IPS-18a (cell line): ENCODE measurements around the gene GSTT4.

Experiments used
- H3K27ac ChIP-seq: one replicate; pipeline ENCODE4 v1.5.1; 2013; ENCODE audit warnings: low read length
- H3K27me3 ChIP-seq: one replicate; pipeline ENCODE4 v1.6.1; 2013; ENCODE audit warnings: mild to moderate bottlenecking, low read length; ENCODE audit not compliant: control insufficient read depth, insufficient read depth
- H3K36me3 ChIP-seq: one replicate; pipeline ENCODE4 v1.6.1; 2013; ENCODE audit warnings: low read depth, low read length; ENCODE audit not compliant: control insufficient read depth
- H3K4me1 ChIP-seq: one replicate; pipeline ENCODE4 v1.6.1; 2013; ENCODE audit warnings: low read depth, low read length; ENCODE audit not compliant: control insufficient read depth
- H3K4me3 ChIP-seq: one replicate; pipeline ENCODE4 v1.5.1; 2013; ENCODE audit warnings: low read length
- H3K9ac ChIP-seq: one replicate; pipeline ENCODE4 v1.6.1; 2013; ENCODE audit warnings: mild to moderate bottlenecking, low read length, moderate library complexity
- H3K9me3 ChIP-seq: one replicate; pipeline ENCODE4 v1.6.1; 2013; ENCODE audit warnings: low read depth, low read length; ENCODE audit not compliant: control insufficient read depth

GSTT4 gene

DNA sequence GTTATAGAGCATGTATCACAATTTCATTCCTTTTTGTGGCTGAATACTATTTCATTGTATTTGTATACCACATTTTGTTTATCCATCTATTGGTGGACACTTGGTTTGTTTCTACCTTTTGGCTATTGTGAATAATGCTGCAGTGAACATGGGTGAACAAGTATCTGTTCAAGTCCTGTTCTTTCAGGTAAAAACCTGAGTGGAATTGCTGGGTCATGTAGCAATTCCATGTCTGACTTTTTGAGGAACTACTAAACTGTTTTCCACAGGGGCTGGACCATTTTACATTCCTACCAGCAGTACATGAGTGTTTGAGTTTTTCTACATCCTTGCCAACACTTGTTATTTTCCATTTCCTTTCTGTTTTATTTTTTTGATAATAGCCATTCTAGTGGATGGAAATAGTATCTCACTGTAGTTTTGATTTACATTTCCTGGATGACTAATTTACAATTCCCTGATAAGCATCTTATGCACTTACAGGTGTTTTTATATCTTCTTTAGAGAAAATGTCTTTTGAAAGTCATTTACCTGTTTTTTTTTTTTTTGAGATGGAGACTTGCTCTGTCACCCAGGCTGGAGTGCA, 18.0 kb upstream of the GSTT4 start:
- Histone ChIP-seq H3K4me1 (no peaks in the 10 kb centered on the region), H3K36me3 (no peaks in the 10 kb centered on the region), H3K9me3 (no peaks in the 10 kb centered on the region), H3K27me3 (no peaks in the 10 kb centered on the region), H3K27ac (no peak overlapping the region), H3K9ac (no peak overlapping the region), H3K4me3 (no peak overlapping the region)

DNA sequence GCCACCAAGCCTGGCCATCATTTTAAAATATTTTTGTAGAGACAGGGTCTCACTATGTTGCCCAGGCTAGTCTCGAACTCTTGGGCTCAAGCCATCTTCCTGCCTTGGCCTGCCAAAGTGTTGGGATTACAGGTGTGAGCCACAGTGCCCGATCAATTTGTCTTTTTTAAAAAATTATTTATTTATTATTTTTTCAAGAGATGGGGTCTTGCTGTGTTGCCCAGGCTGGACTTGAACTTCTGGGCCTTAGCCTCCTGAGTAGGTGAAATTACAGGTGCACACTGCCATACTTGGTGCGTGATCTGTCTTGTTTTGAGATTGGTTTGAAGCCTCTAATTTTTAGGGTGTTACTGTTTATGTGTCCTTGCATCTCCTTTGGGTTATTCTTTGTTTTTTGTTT, 16.1 kb upstream of the GSTT4 start:
- Histone ChIP-seq H3K4me3 (no peak overlapping the region), H3K27ac (no peak overlapping the region), H3K36me3 (no peaks in the 10 kb centered on the region), H3K9ac (no peak overlapping the region), H3K4me1 (no peaks in the 10 kb centered on the region), H3K27me3 (no peaks in the 10 kb centered on the region), H3K9me3 (no peaks in the 10 kb centered on the region)

- H3K9me3 ChIP-seq, result no peaks in the 10 kb centered on the region
- H3K36me3 ChIP-seq, result no peaks in the 10 kb centered on the region
- no peak overlapping the region for H3K4me3 ChIP-seq
- peaks cover 4% of the 10 kb centered on the region for H3K4me1 ChIP-seq
- no peak overlapping the region for H3K27ac ChIP-seq
- no peaks in the 10 kb centered on the region for H3K27me3 ChIP-seq
- H3K9ac ChIP-seq, result no peak overlapping the region
Observed at GRCh38 chr22:24016156-24016555, 10.9 kb upstream of the GSTT4 start.

DNA sequence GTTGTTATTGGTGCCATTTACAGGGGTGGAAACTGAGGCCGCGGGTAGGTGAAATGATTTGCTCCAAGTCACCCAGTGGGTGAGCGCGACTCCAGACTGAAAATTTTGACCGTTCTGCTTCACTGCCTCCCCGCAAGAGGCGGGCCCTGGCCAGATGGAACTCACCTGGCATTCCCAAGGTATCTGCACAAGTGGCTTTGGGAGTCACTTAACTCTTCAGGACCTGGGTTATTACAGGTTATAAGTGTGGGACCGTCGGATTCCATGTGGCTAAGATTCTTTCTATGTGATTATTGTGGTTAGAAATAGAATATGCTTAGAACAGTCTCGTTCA, 6.4 kb upstream of the GSTT4 start:
- H3K9me3 ChIP-seq, result no peaks in the 10 kb centered on the region
- H3K27me3 ChIP-seq, result no peaks in the 10 kb centered on the region
- no peaks in the 10 kb centered on the region for H3K36me3 ChIP-seq
- peak overlapping the region; percentile 84 for H3K9ac ChIP-seq
- peak overlapping the region; percentile 71 for H3K4me3 ChIP-seq
- H3K4me1 ChIP-seq, result peaks cover 4% of the 10 kb centered on the region
- H3K27ac ChIP-seq, result peak overlapping the region; percentile 43

DNA sequence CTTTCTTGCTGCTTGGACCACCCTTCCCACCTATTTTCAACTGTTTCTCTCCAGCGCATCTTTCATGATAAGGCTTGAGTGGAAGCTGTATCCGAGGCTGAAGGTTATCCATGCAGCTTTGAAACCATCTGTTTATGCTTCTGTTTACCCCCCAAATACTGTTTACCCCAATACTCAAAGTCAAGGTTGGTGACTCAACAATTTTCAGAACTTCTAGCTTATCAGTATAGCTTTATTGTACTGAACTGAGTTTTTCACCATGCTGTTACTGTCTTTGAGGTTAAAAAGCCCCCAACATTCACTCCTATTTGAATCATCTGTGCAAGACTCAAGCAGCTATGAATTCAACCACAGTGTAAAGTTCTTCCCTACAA, 4.8 kb upstream of the GSTT4 start:
- H3K27ac ChIP-seq, result no peak overlapping the region
- peaks cover 4% of the 10 kb centered on the region for H3K4me1 ChIP-seq
- H3K9ac ChIP-seq, result no peak overlapping the region
- H3K27me3 ChIP-seq, result no peaks in the 10 kb centered on the region
- no peaks in the 10 kb centered on the region for H3K9me3 ChIP-seq
- no peaks in the 10 kb centered on the region for H3K36me3 ChIP-seq
- H3K4me3 ChIP-seq, result no peak overlapping the region

- Histone ChIP-seq H3K27me3 (no peaks in the 10 kb centered on the region), H3K9me3 (no peaks in the 10 kb centered on the region), H3K27ac (no peak overlapping the region), H3K4me1 (peaks cover 4% of the 10 kb centered on the region), H3K9ac (no peak overlapping the region), H3K4me3 (no peak overlapping the region), H3K36me3 (no peaks in the 10 kb centered on the region)
Observed at GRCh38 chr22:24009227-24010017, 4.2 kb upstream of the GSTT4 start.

DNA sequence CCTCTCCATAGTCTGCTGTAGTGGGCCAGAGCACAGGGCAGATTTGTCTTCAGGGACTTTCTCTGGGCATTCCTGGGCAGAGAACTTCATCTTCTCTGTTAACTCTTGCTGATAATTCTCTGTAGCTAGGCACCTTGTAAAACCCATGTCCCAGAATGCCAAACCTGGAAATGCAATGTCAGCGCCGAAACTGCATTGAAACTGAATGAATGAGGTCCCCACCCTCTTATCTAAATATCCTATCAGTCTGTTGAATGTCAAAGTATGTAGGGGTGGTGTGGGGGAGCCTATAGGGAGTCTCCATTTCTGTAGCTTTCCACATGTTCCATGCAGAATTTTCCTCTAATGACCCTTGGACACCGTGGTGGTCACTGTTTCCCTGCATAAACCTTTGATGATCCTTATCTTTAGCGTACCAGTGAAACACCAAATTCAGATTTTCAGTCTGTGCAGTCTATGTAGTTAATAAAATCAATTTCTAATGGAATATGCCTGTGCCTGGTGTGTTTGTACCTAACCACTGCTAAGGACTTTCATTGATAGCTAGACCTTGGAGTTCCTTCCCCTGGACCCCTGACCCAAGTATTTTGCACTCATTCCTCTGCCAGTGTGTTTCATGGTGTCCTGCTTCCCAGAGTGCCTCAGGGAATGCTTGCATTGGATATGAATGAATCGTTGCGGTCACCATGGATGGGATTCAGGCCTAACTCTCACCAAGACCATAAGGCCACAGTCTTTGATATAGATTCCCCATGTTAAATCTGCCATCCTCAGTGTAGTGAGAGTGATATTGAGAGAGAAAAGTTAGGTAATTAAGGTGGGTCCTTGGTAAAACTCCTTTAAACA, 3.4 kb upstream of the GSTT4 start:
- no peaks in the 10 kb centered on the region for H3K27me3 ChIP-seq
- no peaks in the 10 kb centered on the region for H3K36me3 ChIP-seq
- H3K9me3 ChIP-seq, result no peaks in the 10 kb centered on the region
- no peak overlapping the region for H3K4me3 ChIP-seq
- peaks cover 4% of the 10 kb centered on the region for H3K4me1 ChIP-seq
- H3K27ac ChIP-seq, result no peak overlapping the region
- H3K9ac ChIP-seq, result no peak overlapping the region

- Histone ChIP-seq H3K9me3 (no peaks in the 10 kb centered on the region), H3K9ac (no peak overlapping the region), H3K27me3 (no peaks in the 10 kb centered on the region), H3K36me3 (no peaks in the 10 kb centered on the region), H3K4me1 (peaks cover 4% of the 10 kb centered on the region), H3K27ac (no peak overlapping the region), H3K4me3 (no peak overlapping the region)
Observed at GRCh38 chr22:24008022-24008283, 2.7 kb upstream of the GSTT4 start.

DNA sequence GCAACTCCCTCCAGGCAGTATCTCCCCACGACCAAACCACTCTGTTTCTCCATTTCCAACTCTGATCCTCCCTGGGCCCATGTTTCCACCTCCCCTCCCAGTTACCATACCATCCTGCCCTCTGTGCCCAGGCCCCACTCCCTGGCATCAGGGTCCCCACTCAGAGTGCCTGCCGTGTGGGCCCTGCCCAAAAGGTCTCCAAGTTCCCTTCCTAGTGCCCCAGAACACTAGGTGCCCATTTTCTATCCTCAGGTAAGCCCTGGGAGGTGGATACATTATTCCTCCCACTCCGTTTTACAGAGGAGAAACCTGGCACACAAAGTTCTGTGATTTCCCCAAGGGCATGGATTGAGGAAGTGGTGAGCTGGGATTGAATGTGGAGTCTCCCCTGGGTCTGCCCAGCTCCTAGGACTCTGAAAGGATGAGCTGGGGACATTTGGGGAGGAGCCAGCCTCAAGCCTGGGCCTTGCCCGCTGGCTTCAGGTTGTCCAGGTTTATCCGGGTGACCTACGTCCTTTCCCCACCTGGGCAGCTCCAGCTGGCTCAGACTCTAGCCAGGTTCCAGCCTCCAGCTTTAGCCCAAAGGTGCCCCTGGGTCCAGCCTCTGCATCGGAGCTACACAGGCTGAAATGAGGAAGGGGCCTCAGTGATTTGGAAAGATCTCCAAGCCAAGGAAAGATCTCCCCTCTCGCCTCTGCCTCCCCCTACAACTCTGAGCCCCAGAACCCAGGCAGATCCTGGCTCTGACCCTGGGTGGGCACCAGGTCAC, 2.2 kb upstream of the GSTT4 start:
- no peaks in the 10 kb centered on the region for H3K27me3 ChIP-seq
- H3K27ac ChIP-seq, result no peak overlapping the region
- H3K4me3 ChIP-seq, result no peak overlapping the region
- H3K9ac ChIP-seq, result no peak overlapping the region
- H3K9me3 ChIP-seq, result no peaks in the 10 kb centered on the region
- H3K4me1 ChIP-seq, result peaks cover 3% of the 10 kb centered on the region
- no peaks in the 10 kb centered on the region for H3K36me3 ChIP-seq

- Histone ChIP-seq H3K9me3 (no peaks in the 10 kb centered on the region), H3K27me3 (no peaks in the 10 kb centered on the region), H3K27ac (no peak overlapping the region), H3K36me3 (no peaks in the 10 kb centered on the region), H3K9ac (no peak overlapping the region), H3K4me1 (peaks cover under 1% of the 10 kb centered on the region), H3K4me3 (no peak overlapping the region)
Observed at GRCh38 chr22:24006914-24007214, 1.6 kb upstream of the GSTT4 start.

DNA sequence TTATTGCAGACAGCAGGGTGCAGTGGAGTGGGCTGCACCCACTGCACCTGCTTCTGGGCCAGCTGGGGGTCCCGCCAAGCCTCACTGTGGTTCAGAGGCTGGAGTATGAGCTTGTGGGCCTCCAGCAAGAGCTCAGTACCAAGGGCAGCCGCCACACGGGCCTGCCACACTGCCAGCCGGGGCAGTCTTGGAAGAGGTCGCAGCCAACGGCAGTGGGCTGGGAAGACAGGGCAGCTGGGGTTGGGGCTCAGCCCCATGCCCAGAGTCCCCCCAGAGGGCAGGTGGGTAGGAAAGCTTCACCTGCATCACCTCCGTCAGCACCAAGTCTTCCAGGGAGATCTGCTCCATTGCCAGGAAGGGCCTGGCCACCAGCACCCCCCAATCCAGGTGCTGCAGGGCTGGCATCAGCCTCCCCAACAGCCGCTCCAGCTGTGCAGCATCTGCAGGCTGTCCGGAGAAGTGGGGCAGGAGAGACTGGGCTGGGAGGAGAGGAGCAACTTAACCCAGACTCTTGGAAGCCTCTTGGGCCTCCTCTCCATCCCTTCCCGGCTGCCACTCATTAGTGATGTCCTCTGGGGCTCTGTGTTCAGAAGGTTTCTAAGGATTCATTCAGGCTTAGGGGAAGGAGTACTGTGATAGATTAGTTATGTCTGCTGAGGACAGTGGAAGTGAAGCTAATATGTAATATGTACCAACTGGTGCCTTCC, 1.1 kb upstream of the GSTT4 start:
- no peak overlapping the region for H3K27ac ChIP-seq
- no peak overlapping the region for H3K4me3 ChIP-seq
- no peak overlapping the region for H3K9ac ChIP-seq
- no peaks in the 10 kb centered on the region for H3K36me3 ChIP-seq
- H3K4me1 ChIP-seq, result peaks cover 5% of the 10 kb centered on the region
- no peaks in the 10 kb centered on the region for H3K9me3 ChIP-seq
- H3K27me3 ChIP-seq, result no peaks in the 10 kb centered on the region
